ENCODE results near the gene ISL1.

The ISL1 gene

DNA sequence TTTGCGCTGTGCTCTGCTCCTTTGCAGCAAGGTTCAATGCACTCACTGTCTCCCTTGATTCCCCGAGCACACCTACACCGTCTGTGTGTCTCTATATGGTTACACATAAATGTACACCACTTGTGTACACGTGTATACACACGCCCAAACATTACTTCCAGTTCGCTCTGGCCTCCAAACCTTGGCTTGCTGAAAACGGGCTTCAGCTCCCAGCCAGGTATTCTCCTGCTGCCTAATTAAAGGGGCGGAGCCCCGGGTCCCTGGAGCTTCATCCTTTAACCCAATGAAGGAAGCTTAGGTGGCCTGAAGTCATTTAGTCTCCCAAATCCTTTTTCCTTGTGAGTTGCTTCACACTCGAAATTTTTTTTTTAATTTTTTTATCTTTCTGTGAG, 4.6 kb downstream of the ISL1 start:
- Histone ChIP-seq H3K9ac (ENCODE audit: insufficient read length, low read depth) (no peak overlapping the region), H3K27me3 (ENCODE audit: insufficient read depth, insufficient read length) (peaks cover 96% of the 10 kb centered on the region), H3K4me3 (ENCODE audit: insufficient read length, low read depth) (peak overlapping the region; percentile 51), H3K36me3 (ENCODE audit: insufficient read depth, insufficient read length, low read length) (no peaks in the 10 kb centered on the region), H3K4me1 (ENCODE audit: insufficient read depth, insufficient read length) (no peaks in the 10 kb centered on the region), H3K9me3 (ENCODE audit: insufficient read depth, low read length) (no peaks in the 10 kb centered on the region)
- DNase-seq (ENCODE audit: low read depth, low spot score) = no peak
- TF ChIP-seq YY1 (IDR thresholded peaks at IDR 0.05; ENCODE audit: insufficient read depth, insufficient read length) (no peak), SUZ12 (IDR thresholded peaks at IDR 0.05; ENCODE audit: extremely low read depth, insufficient read depth, insufficient read length) (peak; percentile 13), ZNF274 (IDR thresholded peaks at IDR 0.05; ENCODE audit: low read depth, low read length) (no peak)

- H3K9me3 ChIP-seq (ENCODE audit: insufficient read depth, low read length) = no peaks in the 10 kb centered on the region
- H3K36me3 ChIP-seq (ENCODE audit: insufficient read depth, insufficient read length, low read length) = no peaks in the 10 kb centered on the region
- peaks cover 97% of the 10 kb centered on the region for H3K27me3 ChIP-seq (ENCODE audit: insufficient read depth, insufficient read length)
- peak overlapping the region; percentile 8 for H3K9ac ChIP-seq (ENCODE audit: insufficient read length, low read depth)
- H3K4me1 ChIP-seq (ENCODE audit: insufficient read depth, insufficient read length) = no peaks in the 10 kb centered on the region
- peak overlapping the region; percentile 11 for H3K4me3 ChIP-seq (ENCODE audit: insufficient read length, low read depth)
- no peak for DNase-seq (ENCODE audit: low read depth, low spot score)
- TF ChIP-seq YY1 (IDR thresholded peaks at IDR 0.05; ENCODE audit: insufficient read depth, insufficient read length) (no peak), ZNF274 (IDR thresholded peaks at IDR 0.05; ENCODE audit: low read depth, low read length) (no peak), SUZ12 (IDR thresholded peaks at IDR 0.05; ENCODE audit: extremely low read depth, insufficient read depth, insufficient read length) (no peak)
Measured at GRCh38 chr5:51388488-51389287, 5.4 kb downstream of the ISL1 start.

DNA sequence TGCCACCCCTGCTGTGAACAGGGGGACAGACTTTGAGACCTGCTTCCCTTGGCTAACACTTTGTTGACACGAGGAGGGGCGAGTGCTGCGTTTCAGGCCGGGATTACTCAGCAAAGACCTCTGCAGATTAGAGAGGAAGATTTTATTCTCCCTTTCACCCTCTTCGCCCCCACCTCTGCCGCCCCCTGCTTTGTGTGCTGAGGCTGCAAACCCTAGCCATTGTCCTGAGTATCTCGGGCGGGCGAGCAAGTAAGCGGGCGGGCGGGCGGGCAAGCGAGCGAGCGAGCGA, 6.0 kb downstream of the ISL1 start:
- TF ChIP-seq SUZ12 (IDR thresholded peaks at IDR 0.05; ENCODE audit: extremely low read depth, insufficient read depth, insufficient read length) (no peak), YY1 (IDR thresholded peaks at IDR 0.05; ENCODE audit: insufficient read depth, insufficient read length) (no peak), ZNF274 (IDR thresholded peaks at IDR 0.05; ENCODE audit: low read depth, low read length) (no peak)
- no peaks in the 10 kb centered on the region for H3K9me3 ChIP-seq (ENCODE audit: insufficient read depth, low read length)
- peak overlapping the region; percentile 43 for H3K4me3 ChIP-seq (ENCODE audit: insufficient read length, low read depth)
- H3K9ac ChIP-seq (ENCODE audit: insufficient read length, low read depth) = peak overlapping the region; percentile 8
- H3K4me1 ChIP-seq (ENCODE audit: insufficient read depth, insufficient read length) = no peaks in the 10 kb centered on the region
- H3K27me3 ChIP-seq (ENCODE audit: insufficient read depth, insufficient read length) = peaks cover 96% of the 10 kb centered on the region
- DNase-seq (ENCODE audit: low read depth, low spot score) = no peak
- H3K36me3 ChIP-seq (ENCODE audit: insufficient read depth, insufficient read length, low read length) = no peaks in the 10 kb centered on the region

- no peak for DNase-seq (ENCODE audit: low read depth, low spot score)
- no peaks in the 10 kb centered on the region for H3K4me1 ChIP-seq (ENCODE audit: insufficient read depth, insufficient read length)
- peaks cover 90% of the 10 kb centered on the region for H3K27me3 ChIP-seq (ENCODE audit: insufficient read depth, insufficient read length)
- H3K9ac ChIP-seq (ENCODE audit: insufficient read length, low read depth) = peak overlapping the region; percentile 56
- TF ChIP-seq YY1 (IDR thresholded peaks at IDR 0.05; ENCODE audit: insufficient read depth, insufficient read length) = no peak
- peak; percentile 68 for TF ChIP-seq SUZ12 (IDR thresholded peaks at IDR 0.05; ENCODE audit: extremely low read depth, insufficient read depth, insufficient read length)
- no peaks in the 10 kb centered on the region for H3K9me3 ChIP-seq (ENCODE audit: insufficient read depth, low read length)
- no peaks in the 10 kb centered on the region for H3K36me3 ChIP-seq (ENCODE audit: insufficient read depth, insufficient read length, low read length)
- peak overlapping the region; percentile 43 for H3K4me3 ChIP-seq (ENCODE audit: insufficient read length, low read depth)
Measured at GRCh38 chr5:51389577-51390463, 6.6 kb downstream of the ISL1 start.

GRCh38 chr5:51391175-51391574, 7.9 kb downstream of the ISL1 start:
- Histone ChIP-seq H3K4me1 (ENCODE audit: insufficient read depth, insufficient read length) (no peaks in the 10 kb centered on the region), H3K27me3 (ENCODE audit: insufficient read depth, insufficient read length) (peaks cover 85% of the 10 kb centered on the region), H3K36me3 (ENCODE audit: insufficient read depth, insufficient read length, low read length) (no peaks in the 10 kb centered on the region), H3K9me3 (ENCODE audit: insufficient read depth, low read length) (no peaks in the 10 kb centered on the region), H3K4me3 (ENCODE audit: insufficient read length, low read depth) (no peak overlapping the region), H3K9ac (ENCODE audit: insufficient read length, low read depth) (no peak overlapping the region)
- TF ChIP-seq SUZ12 (IDR thresholded peaks at IDR 0.05; ENCODE audit: extremely low read depth, insufficient read depth, insufficient read length) (no peak), ZNF274 (IDR thresholded peaks at IDR 0.05; ENCODE audit: low read depth, low read length) (no peak), YY1 (IDR thresholded peaks at IDR 0.05; ENCODE audit: insufficient read depth, insufficient read length) (no peak)
- DNase-seq (ENCODE audit: low read depth, low spot score) = no peak

DNA sequence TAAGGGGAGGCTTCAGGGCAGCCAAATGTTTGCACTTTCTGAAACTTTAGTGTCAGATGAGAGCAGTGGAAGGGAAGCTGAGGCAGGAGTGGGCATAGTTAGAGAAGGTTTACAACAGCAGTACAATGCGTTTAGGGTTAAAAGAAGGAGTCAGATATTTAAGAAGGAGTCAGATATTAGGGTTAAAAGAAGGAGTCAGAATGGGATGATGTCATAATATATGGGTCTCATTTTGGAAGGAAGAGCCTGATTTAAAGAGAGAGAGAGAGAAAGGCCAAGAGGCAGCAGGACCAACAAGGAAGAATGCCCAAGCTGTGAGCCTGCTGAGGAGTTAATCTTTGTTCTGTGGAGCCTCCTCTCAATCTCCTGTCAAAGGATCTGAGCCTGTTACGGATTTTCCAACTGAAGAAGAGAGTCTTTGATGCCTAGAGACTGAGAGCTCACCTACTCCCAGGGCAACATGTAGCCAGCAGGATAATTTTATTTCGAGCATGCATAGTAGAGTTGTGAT, 9.5 kb downstream of the ISL1 start:
- H3K36me3 ChIP-seq (ENCODE audit: insufficient read depth, insufficient read length, low read length) = no peaks in the 10 kb centered on the region
- no peak overlapping the region for H3K4me3 ChIP-seq (ENCODE audit: insufficient read length, low read depth)
- H3K9me3 ChIP-seq (ENCODE audit: insufficient read depth, low read length) = no peaks in the 10 kb centered on the region
- TF ChIP-seq ZNF274 (IDR thresholded peaks at IDR 0.05; ENCODE audit: low read depth, low read length) (no peak), YY1 (IDR thresholded peaks at IDR 0.05; ENCODE audit: insufficient read depth, insufficient read length) (no peak), SUZ12 (IDR thresholded peaks at IDR 0.05; ENCODE audit: extremely low read depth, insufficient read depth, insufficient read length) (no peak)
- no peak overlapping the region for H3K9ac ChIP-seq (ENCODE audit: insufficient read length, low read depth)
- no peaks in the 10 kb centered on the region for H3K4me1 ChIP-seq (ENCODE audit: insufficient read depth, insufficient read length)
- peaks cover 85% of the 10 kb centered on the region for H3K27me3 ChIP-seq (ENCODE audit: insufficient read depth, insufficient read length)
- no peak for DNase-seq (ENCODE audit: low read depth, low spot score)

GRCh38 chr5:51394609-51395008, 11.4 kb downstream of the ISL1 start:
- Histone ChIP-seq H3K4me1 (ENCODE audit: insufficient read depth, insufficient read length) (no peaks in the 10 kb centered on the region), H3K4me3 (ENCODE audit: insufficient read length, low read depth) (no peak overlapping the region), H3K36me3 (ENCODE audit: insufficient read depth, insufficient read length, low read length) (no peaks in the 10 kb centered on the region), H3K27me3 (ENCODE audit: insufficient read depth, insufficient read length) (peaks cover 86% of the 10 kb centered on the region), H3K9ac (ENCODE audit: insufficient read length, low read depth) (no peak overlapping the region), H3K9me3 (ENCODE audit: insufficient read depth, low read length) (no peaks in the 10 kb centered on the region)
- DNase-seq (ENCODE audit: low read depth, low spot score) = no peak
- TF ChIP-seq SUZ12 (IDR thresholded peaks at IDR 0.05; ENCODE audit: extremely low read depth, insufficient read depth, insufficient read length) = no peak
